ENCODE results near the gene RAD54L2. TPM values are rescaled to one million over a fixed set of nuclear protein-coding genes. Genes with fewer than 3 reads are reported as not detected.

RAD54L2 gene
- total and polyA plus RNA-seq, 9 of the 15 experiments (the other 6 are each of a cell fraction or from before 2014, with no cell fraction given): 1.3 to 12.2 (median 5.4) TPM

GRCh38 chr3:51503007-51503406 lies 35.5 kb upstream of the RAD54L2 start:
- no peak overlapping the region for H3K9ac ChIP-seq (ENCODE audit: insufficient read depth in 1 of 2, low read depth in 2 of 2, low read length in 2 of 2)
- WGBS (ENCODE audit: insufficient coverage, low coverage, missing lambda C conversion rate): 0% methylated on average over 1 of the region's 2 CpGs
- no peak for TF ChIP-seq KLF6 (CRISPR knock-in tag; IDR thresholded peaks at IDR 0.05; ENCODE audit: borderline replicate concordance)
- TF ChIP-seq THRA (IDR thresholded peaks at IDR 0.05): no peak
- TF ChIP-seq CREB5 (CRISPR knock-in tag; IDR thresholded peaks at IDR 0.05): no peak
- no peak for TF ChIP-seq MAFF (IDR thresholded peaks at IDR 0.05; ENCODE audit: low read length)
- no peak for TF ChIP-seq CBX8 (IDR thresholded peaks at IDR 0.05; ENCODE audit: borderline replicate concordance, extremely low read depth, low read depth, low read length, poor library complexity, severe bottlenecking)
- TF ChIP-seq KDM2B (CRISPR knock-in tag; IDR thresholded peaks at IDR 0.05): no peak
- TF ChIP-seq XRCC5 (IDR thresholded peaks at IDR 0.05; ENCODE audit: low read depth, low read length): no peak
- no peak for TF ChIP-seq RB1 (IDR thresholded peaks at IDR 0.05; ENCODE audit: low read depth)
- no peak for TF ChIP-seq SRSF9 (IDR thresholded peaks at IDR 0.05; ENCODE audit: borderline replicate concordance, low read depth, low read length)
- TF ChIP-seq HINFP (tag; conservative IDR thresholded peaks at IDR 0.05; ENCODE audit: low read depth): no peak
- TF ChIP-seq TFAM (CRISPR knock-in tag; conservative IDR thresholded peaks at IDR 0.05): no peak
- no peak for TF ChIP-seq ZNF561 (CRISPR knock-in tag; conservative IDR thresholded peaks at IDR 0.05)
- TF ChIP-seq THAP7 (CRISPR knock-in tag; IDR thresholded peaks at IDR 0.05): no peak
- TF ChIP-seq ZFX (CRISPR knock-in tag; IDR thresholded peaks at IDR 0.05): no peak
- no peak for TF ChIP-seq ZNF766 (CRISPR knock-in tag; conservative IDR thresholded peaks at IDR 0.05)
- no peak for TF ChIP-seq ELF1 (tag; IDR thresholded peaks at IDR 0.05)
- TF ChIP-seq SMARCA4 (IDR thresholded peaks at IDR 0.05): no peak
- TF ChIP-seq CSDE1 (IDR thresholded peaks at IDR 0.05): no peak

More at GRCh38 chr3:51503007-51503406, 35.5 kb upstream of the RAD54L2 start:
- peaks cover 12% of the 10 kb centered on the region for H3K79me2 ChIP-seq (ENCODE audit: control insufficient read depth, insufficient read depth, low read length)
- H3K4me3 ChIP-seq: no peak overlapping the region
- BruUV-seq (replicated peaks): no TSS peak
- no peak overlapping the region for H3K27ac ChIP-seq (ENCODE audit: extremely low read depth, low read depth, low read length)
- peaks cover 0 to 3% of the 10 kb centered on the region in 2 experiments; a peak in 3 of 5 replicates for H3K4me1 ChIP-seq (replicated peaks in 1 of 2; ENCODE audit: control insufficient read depth in 2 of 2, insufficient read depth in 2 of 2, low read length in 2 of 2)
- no peaks in the 10 kb centered on the region for H3K9me1 ChIP-seq (ENCODE audit: control insufficient read depth, insufficient read depth, low read length)
- H2AFZ ChIP-seq (ENCODE audit: low read depth, low read length): no peak overlapping the region
- H3K36me3 ChIP-seq (ENCODE audit: control insufficient read depth, insufficient read depth, low read length): no peaks in the 10 kb centered on the region
- H4K20me1 ChIP-seq (replicated peaks; ENCODE audit: control insufficient read depth, insufficient read depth, low read length): no peaks in the 10 kb centered on the region; the same call in 1 of the 2 replicates
- H3K4me2 ChIP-seq (ENCODE audit: insufficient read depth, low read length): no peak overlapping the region
- no peaks in the 10 kb centered on the region for H3K9me3 ChIP-seq (replicated peaks; ENCODE audit: control insufficient read depth, insufficient read depth, low read depth, low read length)
- FAIRE-seq: no peak
- intact Hi-C loops (cut with micrococcal nuclease): loop anchor here (5.0 kb wide), 1 partner anchor 299 kb away; no protein-coding TSS in a partner anchor
- ChIA-PET POLR2A (no interaction called here), CTCF (ENCODE audit: low intra/inter-chr PET ratio) (interaction anchor here (1.6 to 2.0 kb wide), 2 partner anchors 166 to 179 kb away, joined by 12 to 13 read pairs; no protein-coding TSS in a partner anchor)
- ATAC-seq: no peak
- in situ Hi-C loops (cut with MboI): loop anchor here (5.0 kb wide), 2 partner anchors 134 to 179 kb away; no protein-coding TSS in a partner anchor
- DNase-seq (ENCODE audit: extremely low read depth in 1 of 4, low spot score in 3 of 4): no peak
- H3K27me3 ChIP-seq (ENCODE audit: control insufficient read depth in 2 of 2, insufficient read depth in 2 of 2, low read length in 2 of 2): no peaks in the 10 kb centered on the region; a peak in 1 of 5 replicates

Measured in K562 (cell line).